ENCODE results near the gene INPP5A.
"Not testable (repeated sequence)": the region's sequence is repeated elsewhere in the genome, so short reads cannot be mapped to it uniquely, and the experiment has no call there.

Gene INPP5A

GRCh38 chr10:132785723-132786475 lies 248.3 kb downstream of the INPP5A start, which contains the start of gene NKX6-2:
TSS of gene NKX6-2 (minus strand) at chr10:132786147. CDS start at chr10:132785948, 199 bp downstream.
- in situ Hi-C loops (cut with HindIII; ENCODE audit: low sequenced_read_pairs) = no loop called here

- in situ Hi-C loops (cut with HindIII; ENCODE audit: low sequenced_read_pairs) = no loop called here
Observed at GRCh38 chr10:132786476-132786883, 248.9 kb downstream of the INPP5A start.

- in situ Hi-C loops (cut with HindIII; ENCODE audit: low sequenced_read_pairs) = no loop called here
Observed at GRCh38 chr10:132786884-132787494, 249.4 kb downstream of the INPP5A start.

- in situ Hi-C loops (cut with HindIII; ENCODE audit: low sequenced_read_pairs) = no loop called here
Observed at GRCh38 chr10:132787495-132788179, 250.1 kb downstream of the INPP5A start.

GRCh38 chr10:132788180-132788830 lies 250.7 kb downstream of the INPP5A start:
- in situ Hi-C loops (cut with HindIII; ENCODE audit: low sequenced_read_pairs) = no loop called here

- in situ Hi-C loops (cut with HindIII; ENCODE audit: low sequenced_read_pairs) = no loop called here
Observed at GRCh38 chr10:132788831-132789219, 251.2 kb downstream of the INPP5A start.

GRCh38 chr10:132789659-132790148 lies 252.1 kb downstream of the INPP5A start:
- in situ Hi-C loops (cut with HindIII; ENCODE audit: low sequenced_read_pairs) = no loop called here

- in situ Hi-C loops (cut with HindIII; ENCODE audit: low sequenced_read_pairs) = no loop called here
Observed at GRCh38 chr10:132790470-132790869, 252.9 kb downstream of the INPP5A start.

GRCh38 chr10:132790934-132791829 lies 253.6 kb downstream of the INPP5A start:
- in situ Hi-C loops (cut with HindIII; ENCODE audit: low sequenced_read_pairs) = no loop called here

GRCh38 chr10:132792099-132792498 lies 254.5 kb downstream of the INPP5A start:
- in situ Hi-C loops (cut with HindIII; ENCODE audit: low sequenced_read_pairs) = not testable (repeated sequence)

GRCh38 chr10:132792796-132793195 lies 255.2 kb downstream of the INPP5A start:
- in situ Hi-C loops (cut with HindIII; ENCODE audit: low sequenced_read_pairs) = no loop called here

- in situ Hi-C loops (cut with HindIII; ENCODE audit: low sequenced_read_pairs) = no loop called here
Observed at GRCh38 chr10:132793213-132793612, 255.6 kb downstream of the INPP5A start.

GRCh38 chr10:132793871-132794849 lies 256.6 kb downstream of the INPP5A start:
- in situ Hi-C loops (cut with HindIII; ENCODE audit: low sequenced_read_pairs) = no loop called here

- in situ Hi-C loops (cut with HindIII; ENCODE audit: low sequenced_read_pairs) = no loop called here
Observed at GRCh38 chr10:132796846-132797245, 259.3 kb downstream of the INPP5A start.

GRCh38 chr10:132797986-132798385 lies 260.4 kb downstream of the INPP5A start:
- in situ Hi-C loops (cut with HindIII; ENCODE audit: low sequenced_read_pairs) = not testable (repeated sequence)

GRCh38 chr10:132798403-132798802 lies 260.8 kb downstream of the INPP5A start:
- in situ Hi-C loops (cut with HindIII; ENCODE audit: low sequenced_read_pairs) = no loop called here

- in situ Hi-C loops (cut with HindIII; ENCODE audit: low sequenced_read_pairs) = no loop called here
Observed at GRCh38 chr10:132798876-132799275, 261.3 kb downstream of the INPP5A start.

GRCh38 chr10:132799865-132800264 lies 262.3 kb downstream of the INPP5A start:
- in situ Hi-C loops (cut with HindIII; ENCODE audit: low sequenced_read_pairs) = no loop called here

GRCh38 chr10:132802048-132802447 lies 264.5 kb downstream of the INPP5A start:
- in situ Hi-C loops (cut with HindIII; ENCODE audit: low sequenced_read_pairs) = no loop called here

Data from DLD1 (cell line).